Spinal cord (tissue), 10 donors: ENCODE measurements around the gene LRRC26. TPM values are rescaled to one million over a fixed set of nuclear protein-coding genes. Genes with fewer than 3 reads are reported as not detected.

Experiments
- DNase-seq, 6 donors: peaks; one replicate each; pipeline versions ENCODE4 v3.0.0 to v3.0.0-alpha.2; 2013 to 2015; ENCODE audit warnings: low spot score in 6 of 6, low read depth in 4 of 6
- H3K27ac ChIP-seq: one replicate; pipeline ENCODE4 v1.5.1; 2013; ENCODE audit warnings: low read depth, low read length, control low read depth
- H3K27me3 ChIP-seq: one replicate; pipeline ENCODE4 v1.6.1; 2013; ENCODE audit warnings: low read length; ENCODE audit not compliant: control insufficient read depth, insufficient read depth
- H3K36me3 ChIP-seq: one replicate; pipeline ENCODE4 v1.6.1; 2013; ENCODE audit warnings: low read length; ENCODE audit not compliant: control insufficient read depth, insufficient read depth
- H3K4me1 ChIP-seq: one replicate; pipeline ENCODE4 v1.6.1; 2013; ENCODE audit warnings: low read length; ENCODE audit not compliant: control insufficient read depth, insufficient read depth
- H3K4me3 ChIP-seq: one replicate; pipeline ENCODE4 v1.5.1; 2013; ENCODE audit warnings: low read depth, low read length, control low read depth
- H3K9me3 ChIP-seq: one replicate; pipeline ENCODE4 v1.6.1; 2013; ENCODE audit warnings: low read length; ENCODE audit not compliant: control insufficient read depth, insufficient read depth
- WGBS: methylation state at CpG from one replicate; pipeline ENCODE4 v1.1.5; 2013; ENCODE audit warnings: missing lambda C conversion rate; ENCODE audit not compliant: insufficient coverage; 5-methylcytosine and 5-hydroxymethylcytosine counted together
- polyA plus RNA-seq, 2 donors: library from polyadenylated mRNA; unstranded; fragments of 120-200 nt; gene quantifications; one replicate each; pipeline ENCODE4 v1.2.1, GENCODE V29; 2013; ENCODE audit not compliant: insufficient read length in 2 of 2
- total RNA-seq, 2 donors: library from RNA; depleted of rRNA in 1 of 2; stranded (reverse); fragments of 120-200 nt in 1 of 2; fragments of >200 nt in 1 of 2; gene quantifications; one replicate each; pipeline versions ENCODE4 v1.2.3 to v1.2.4, GENCODE V29; 2013 to 2014
- donor health status: healthy.

Gene LRRC26
- total and polyA plus RNA-seq, 4 donors = 0.30 to 1.9 (median 0.87) TPM

DNA sequence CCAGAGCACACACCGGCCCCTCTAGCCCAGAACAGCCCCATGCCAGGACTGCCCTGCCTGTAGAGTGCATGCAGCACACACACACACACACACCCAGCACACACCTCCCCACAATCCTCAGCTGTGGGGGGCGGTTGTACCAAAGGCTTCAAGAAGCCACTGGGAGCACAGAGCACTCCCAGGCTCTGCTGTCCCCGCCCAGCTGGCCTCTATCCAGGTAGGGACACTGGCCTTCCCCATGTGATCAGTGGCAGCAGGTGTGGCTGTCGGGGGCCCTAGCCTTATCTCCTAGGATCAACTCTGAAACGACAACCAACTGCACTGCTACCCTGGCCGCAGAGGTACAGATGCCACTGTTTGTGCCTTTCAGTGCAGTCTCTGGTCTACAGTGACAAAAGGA, 16.5 kb upstream of the LRRC26 start:
- Histone ChIP-seq H3K4me1 (peaks cover 48% of the 10 kb centered on the region), H3K27ac (no peak overlapping the region), H3K4me3 (no peak overlapping the region), H3K27me3 (no peaks in the 10 kb centered on the region), H3K9me3 (no peaks in the 10 kb centered on the region), H3K36me3 (peaks cover 92% of the 10 kb centered on the region)
- DNase-seq = no peak
- 89% methylated on average over 6 of the region's 6 CpGs for WGBS

DNA sequence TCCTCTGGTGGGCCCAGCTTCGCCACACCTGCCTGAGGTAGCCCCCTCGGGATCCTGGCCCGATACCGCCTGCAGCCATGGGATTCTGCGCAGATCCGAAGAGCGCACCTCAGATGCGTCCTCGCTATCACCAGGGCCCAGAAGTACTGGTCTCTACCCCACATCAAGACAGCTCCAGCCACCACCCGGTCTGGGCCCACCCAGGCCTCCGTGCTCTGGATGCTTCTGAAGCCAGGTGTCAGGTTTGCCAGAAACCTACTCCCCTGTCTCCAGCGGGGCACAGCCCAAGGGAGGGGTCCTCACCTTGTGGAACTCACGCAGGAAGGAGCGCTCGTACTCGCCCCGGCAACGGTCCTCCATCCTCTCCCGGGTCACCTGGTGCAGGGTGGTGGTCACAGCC, 16.1 kb upstream of the LRRC26 start:
- Histone ChIP-seq H3K27me3 (no peaks in the 10 kb centered on the region), H3K4me1 (peaks cover 48% of the 10 kb centered on the region), H3K27ac (no peak overlapping the region), H3K4me3 (no peak overlapping the region), H3K9me3 (no peaks in the 10 kb centered on the region), H3K36me3 (peaks cover 92% of the 10 kb centered on the region)
- no peak for DNase-seq
- 96% methylated on average over 19 of the region's 19 CpGs for WGBS

DNA sequence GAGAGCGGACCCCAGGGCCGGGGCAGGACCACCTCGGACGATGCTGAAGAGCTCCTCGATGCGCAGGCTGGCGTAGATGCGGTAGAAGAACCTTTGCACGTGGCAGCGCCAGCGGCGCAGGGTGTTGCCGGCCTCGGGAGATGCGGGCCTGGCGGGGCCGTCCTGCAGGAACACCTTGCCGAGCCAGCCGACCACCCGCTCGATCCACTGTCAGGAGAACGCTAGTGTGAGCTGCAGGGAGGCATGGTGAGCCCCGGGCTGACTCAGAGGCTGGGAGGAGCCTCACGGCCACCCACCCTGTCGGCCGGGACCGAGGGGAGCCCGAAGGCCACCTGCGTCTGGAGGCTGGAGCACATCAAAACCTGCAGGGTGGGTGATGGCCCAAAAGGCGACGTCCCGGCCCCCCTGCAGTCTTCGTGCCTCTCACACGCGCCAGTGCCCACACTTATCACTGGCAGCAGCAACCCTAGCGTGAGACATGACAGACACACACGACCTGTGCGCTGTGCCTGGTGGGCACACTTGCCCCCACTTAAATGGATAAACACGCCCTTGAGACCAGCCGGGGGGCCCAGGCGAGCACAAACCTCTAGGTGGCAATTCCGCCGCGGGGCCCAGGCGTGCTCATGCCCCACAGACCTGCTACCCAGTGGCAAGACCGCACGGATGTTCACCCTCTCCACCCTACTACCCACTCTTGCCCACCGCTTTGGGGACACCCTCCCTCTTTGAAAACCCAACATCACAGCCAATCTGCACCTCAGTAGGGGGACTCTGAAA, 15.2 kb upstream of the LRRC26 start:
- Histone ChIP-seq H3K4me3 (no peak overlapping the region), H3K9me3 (no peaks in the 10 kb centered on the region), H3K27me3 (no peaks in the 10 kb centered on the region), H3K4me1 (peaks cover 40% of the 10 kb centered on the region), H3K27ac (no peak overlapping the region), H3K36me3 (peaks cover 92% of the 10 kb centered on the region)
- WGBS = 93% methylated on average over 48 of the region's 48 CpGs
- no peak for DNase-seq

DNA sequence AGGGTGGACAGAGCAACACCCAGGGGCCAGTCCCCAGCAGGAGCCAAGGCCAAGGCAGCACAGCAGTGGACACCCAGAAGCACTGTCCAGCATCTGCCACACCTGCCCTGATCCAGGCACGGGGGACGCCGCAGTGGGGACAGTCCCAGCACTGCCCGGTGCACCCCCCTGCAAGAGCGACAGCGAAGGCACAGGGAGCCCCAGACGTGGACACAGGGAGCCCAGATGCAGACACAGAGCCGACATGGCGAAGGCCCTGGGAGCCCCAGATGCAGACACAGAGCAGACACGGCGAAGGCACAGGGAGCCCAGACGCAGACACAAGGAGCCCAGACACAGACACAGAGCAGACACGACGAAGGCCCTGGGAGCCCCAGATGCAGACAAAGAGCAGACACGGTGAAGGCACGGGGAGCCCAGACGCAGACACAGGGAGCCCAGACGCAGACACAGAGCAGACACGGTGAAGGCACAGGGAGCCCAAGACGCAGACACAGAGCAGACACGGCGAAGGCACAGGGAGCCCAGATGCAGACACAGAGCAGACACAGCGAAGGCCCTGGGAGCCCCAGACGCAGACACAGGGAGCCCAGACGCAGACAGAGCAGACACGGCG, 14.2 kb upstream of the LRRC26 start:
- WGBS = 95% methylated on average over 27 of the region's 27 CpGs
- Histone ChIP-seq H3K27ac (no peak overlapping the region), H3K36me3 (peaks cover 92% of the 10 kb centered on the region), H3K9me3 (no peaks in the 10 kb centered on the region), H3K27me3 (no peaks in the 10 kb centered on the region), H3K4me1 (peaks cover 30% of the 10 kb centered on the region), H3K4me3 (no peak overlapping the region)
- DNase-seq = no peak

DNA sequence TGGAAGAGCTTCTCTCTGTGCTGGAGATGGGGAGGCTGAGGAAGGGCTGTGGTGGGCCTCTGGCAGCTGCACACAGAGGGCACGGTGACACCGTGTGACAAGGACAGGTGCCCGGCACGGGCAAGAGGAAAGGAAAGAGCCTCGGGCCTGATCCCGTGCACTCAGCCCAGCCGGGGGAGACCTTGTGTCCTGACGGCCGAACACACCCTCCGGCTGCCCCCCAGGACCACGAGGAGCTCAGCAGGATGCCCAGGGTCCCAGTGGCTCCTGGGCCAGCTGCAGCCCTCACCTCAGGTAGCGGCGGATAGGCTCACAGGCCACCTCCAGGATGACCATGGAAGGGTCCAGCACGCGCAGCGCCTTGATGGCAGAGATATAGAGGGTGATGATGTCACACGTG, 13.0 kb upstream of the LRRC26 start:
- DNase-seq = no peak
- Histone ChIP-seq H3K27ac (no peak overlapping the region), H3K4me1 (peaks cover 23% of the 10 kb centered on the region), H3K9me3 (no peaks in the 10 kb centered on the region), H3K36me3 (peaks cover 99% of the 10 kb centered on the region), H3K4me3 (no peak overlapping the region), H3K27me3 (no peaks in the 10 kb centered on the region)
- 92% methylated on average over 17 of the region's 17 CpGs for WGBS

DNA sequence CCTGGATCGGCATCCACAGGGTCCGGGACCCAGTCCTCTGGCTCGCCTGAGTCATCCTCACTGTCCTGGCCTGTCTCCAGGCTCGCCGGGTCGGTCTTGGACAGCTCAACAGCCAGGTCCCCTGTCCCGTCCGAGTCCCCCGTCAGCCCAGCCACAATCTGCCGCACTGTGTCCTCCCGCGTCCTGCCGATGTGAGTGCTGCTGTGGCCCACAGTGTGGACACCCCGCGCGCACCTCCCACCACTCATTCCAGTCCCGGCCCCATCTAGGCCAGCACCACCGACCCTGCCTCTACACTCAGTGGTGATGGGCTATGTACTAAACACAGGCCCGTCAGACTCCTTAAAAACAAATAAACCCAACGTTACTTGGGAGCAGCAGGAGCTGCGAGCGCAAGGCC, 11.8 kb upstream of the LRRC26 start:
- H3K27me3 ChIP-seq = no peaks in the 10 kb centered on the region
- H3K36me3 ChIP-seq = peaks cover 100% of the 10 kb centered on the region
- H3K27ac ChIP-seq = no peak overlapping the region
- H3K4me1 ChIP-seq = peaks cover 12% of the 10 kb centered on the region
- DNase-seq = no peak
- H3K4me3 ChIP-seq = no peak overlapping the region
- WGBS = 95% methylated on average over 22 of the region's 22 CpGs
- H3K9me3 ChIP-seq = no peaks in the 10 kb centered on the region

DNA sequence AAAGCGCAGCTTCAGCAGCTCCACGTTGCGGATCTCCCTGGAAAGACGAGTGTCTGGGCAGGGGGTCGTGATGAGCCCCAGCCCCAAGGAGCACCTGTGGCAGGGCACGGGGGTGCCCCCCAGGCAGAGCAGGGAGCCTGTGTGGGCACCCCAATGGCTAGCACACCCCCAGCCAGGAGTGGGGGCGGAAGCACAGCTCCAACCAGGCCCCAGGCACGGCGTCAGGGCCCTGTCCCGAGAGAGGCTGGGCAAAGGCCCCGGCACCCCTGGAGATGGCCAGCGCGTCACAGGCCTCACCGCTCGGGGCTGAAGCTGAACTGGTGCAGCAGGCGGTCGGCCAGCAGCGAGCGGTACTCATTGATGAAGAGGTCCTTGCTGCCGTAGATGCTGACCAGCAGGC, 10.6 kb upstream of the LRRC26 start:
- no peaks in the 10 kb centered on the region for H3K9me3 ChIP-seq
- no peak for DNase-seq
- no peak overlapping the region for H3K27ac ChIP-seq
- H3K36me3 ChIP-seq = peaks cover 97% of the 10 kb centered on the region
- H3K27me3 ChIP-seq = no peaks in the 10 kb centered on the region
- WGBS = 96% methylated on average over 20 of the region's 20 CpGs
- no peak overlapping the region for H3K4me3 ChIP-seq
- no peaks in the 10 kb centered on the region for H3K4me1 ChIP-seq

DNA sequence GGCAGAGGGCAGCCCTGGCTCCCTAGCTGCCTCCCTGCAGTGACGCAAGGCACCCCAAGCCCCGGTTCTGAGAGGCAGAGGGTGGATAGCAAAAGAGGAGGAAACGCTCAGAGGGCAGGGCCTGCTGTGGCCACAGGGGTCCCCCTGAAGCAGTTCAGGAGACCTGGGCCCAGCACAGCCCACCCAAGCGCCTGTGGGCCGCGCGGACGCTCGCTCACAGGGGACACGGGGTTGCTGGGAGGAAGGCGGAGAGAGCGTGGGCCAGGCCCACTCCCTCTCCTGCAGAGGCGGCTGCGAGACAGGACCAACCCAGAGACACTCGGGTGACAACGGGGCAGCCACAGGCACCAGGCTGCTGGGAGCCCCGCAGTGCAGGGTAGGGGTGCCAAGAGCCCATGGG, 9.9 kb upstream of the LRRC26 start:
- 93% methylated on average over 16 of the region's 17 CpGs for WGBS
- peaks cover 96% of the 10 kb centered on the region for H3K36me3 ChIP-seq

DNA sequence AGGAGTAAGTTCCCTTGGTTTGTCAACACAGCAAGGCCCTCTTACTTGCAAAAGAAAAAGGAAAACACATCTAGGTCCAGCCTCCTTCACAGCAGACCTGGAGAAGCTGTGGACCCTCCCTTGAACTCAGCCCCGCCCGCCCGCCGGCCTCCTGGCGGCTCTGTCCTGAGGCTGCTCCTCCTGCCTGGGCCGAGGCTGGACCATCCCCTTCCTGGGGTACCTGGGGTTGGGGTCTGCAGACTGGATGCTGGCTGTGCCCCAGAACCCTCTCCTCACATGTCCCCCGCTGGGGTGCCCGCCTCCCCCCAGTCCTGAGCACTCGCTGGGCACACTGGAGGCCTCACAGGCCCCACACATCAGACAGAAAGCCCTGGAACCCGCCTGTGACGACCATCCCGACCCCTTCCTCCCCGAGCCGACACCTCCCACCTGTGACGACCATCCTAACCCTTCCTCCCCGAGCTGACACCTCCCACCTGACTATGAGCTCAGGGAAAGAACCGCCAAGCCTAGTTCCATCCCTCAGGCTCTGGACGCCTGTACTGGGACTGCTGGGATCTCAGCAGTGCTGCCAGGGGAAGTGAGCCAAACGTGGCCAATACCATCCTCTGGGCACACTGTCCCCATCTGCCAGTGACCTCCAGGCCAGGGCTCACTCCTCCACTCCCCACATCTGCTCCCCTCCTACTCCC, 9.2 kb upstream of the LRRC26 start:
- no peak for DNase-seq
- Histone ChIP-seq H3K36me3 (peaks cover 95% of the 10 kb centered on the region), H3K9me3 (no peaks in the 10 kb centered on the region), H3K4me3 (no peak overlapping the region), H3K27ac (no peak overlapping the region), H3K27me3 (no peaks in the 10 kb centered on the region), H3K4me1 (peaks cover 4% of the 10 kb centered on the region)
- 90% methylated on average over 13 of the region's 19 CpGs for WGBS

More for the DNA sequence above, 9.9 kb upstream of the LRRC26 start:
- Histone ChIP-seq H3K27me3 (no peaks in the 10 kb centered on the region), H3K4me3 (no peak overlapping the region), H3K4me1 (peaks cover 4% of the 10 kb centered on the region), H3K9me3 (no peaks in the 10 kb centered on the region), H3K27ac (no peak overlapping the region)
- no peak for DNase-seq
